Measurements from ENCODE around the gene UBQLN3. TPM values are rescaled to one million over a fixed set of nuclear protein-coding genes. Genes with fewer than 3 reads are reported as not detected.

The UBQLN3 gene
- total RNA-seq, 4 donors from 2014 or later: 0.15 to 0.62 (median 0.40) TPM; not detected in 1

DNA sequence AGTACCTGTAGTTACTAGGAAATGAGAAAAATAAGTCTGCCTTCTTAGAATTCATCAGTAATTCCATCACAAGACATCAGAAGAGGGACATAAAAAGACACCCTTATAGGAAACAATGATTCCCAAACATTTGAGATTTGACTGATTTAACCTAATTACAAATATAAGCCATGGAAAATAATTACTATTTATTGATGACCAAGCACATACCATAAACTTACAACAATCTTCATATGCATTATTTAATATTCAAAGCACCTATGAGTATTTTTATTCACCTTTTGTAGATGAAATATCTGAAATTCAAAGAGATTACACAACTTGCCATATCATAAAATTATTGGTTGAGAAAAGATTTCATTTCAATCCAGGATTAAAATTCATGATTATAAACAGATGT is 35.8 kb downstream of the UBQLN3 start:
- no peak for ATAC-seq
- no peaks in the 10 kb centered on the region for H3K36me3 ChIP-seq
- no peak for TF ChIP-seq POLR2AphosphoS5 (IDR thresholded peaks at IDR 0.05)
- TF ChIP-seq POLR2A (IDR thresholded peaks at IDR 0.05): no peak
- no peak for TF ChIP-seq EP300 (IDR thresholded peaks at IDR 0.05)
- TF ChIP-seq, protein P1, sequence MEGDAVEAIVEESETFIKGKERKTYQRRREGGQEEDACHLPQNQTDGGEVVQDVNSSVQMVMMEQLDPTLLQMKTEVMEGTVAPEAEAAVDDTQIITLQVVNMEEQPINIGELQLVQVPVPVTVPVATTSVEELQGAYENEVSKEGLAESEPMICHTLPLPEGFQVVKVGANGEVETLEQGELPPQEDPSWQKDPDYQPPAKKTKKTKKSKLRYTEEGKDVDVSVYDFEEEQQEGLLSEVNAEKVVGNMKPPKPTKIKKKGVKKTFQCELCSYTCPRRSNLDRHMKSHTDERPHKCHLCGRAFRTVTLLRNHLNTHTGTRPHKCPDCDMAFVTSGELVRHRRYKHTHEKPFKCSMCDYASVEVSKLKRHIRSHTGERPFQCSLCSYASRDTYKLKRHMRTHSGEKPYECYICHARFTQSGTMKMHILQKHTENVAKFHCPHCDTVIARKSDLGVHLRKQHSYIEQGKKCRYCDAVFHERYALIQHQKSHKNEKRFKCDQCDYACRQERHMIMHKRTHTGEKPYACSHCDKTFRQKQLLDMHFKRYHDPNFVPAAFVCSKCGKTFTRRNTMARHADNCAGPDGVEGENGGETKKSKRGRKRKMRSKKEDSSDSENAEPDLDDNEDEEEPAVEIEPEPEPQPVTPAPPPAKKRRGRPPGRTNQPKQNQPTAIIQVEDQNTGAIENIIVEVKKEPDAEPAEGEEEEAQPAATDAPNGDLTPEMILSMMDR (IDR thresholded peaks at IDR 0.05): no peak
- no peaks in the 10 kb centered on the region for H3K4me1 ChIP-seq
- H3K27me3 ChIP-seq: no peaks in the 10 kb centered on the region
- H3K27ac ChIP-seq: no peak overlapping the region
- no peaks in the 10 kb centered on the region for H3K9me3 ChIP-seq
- no peak overlapping the region for H3K4me3 ChIP-seq

DNA sequence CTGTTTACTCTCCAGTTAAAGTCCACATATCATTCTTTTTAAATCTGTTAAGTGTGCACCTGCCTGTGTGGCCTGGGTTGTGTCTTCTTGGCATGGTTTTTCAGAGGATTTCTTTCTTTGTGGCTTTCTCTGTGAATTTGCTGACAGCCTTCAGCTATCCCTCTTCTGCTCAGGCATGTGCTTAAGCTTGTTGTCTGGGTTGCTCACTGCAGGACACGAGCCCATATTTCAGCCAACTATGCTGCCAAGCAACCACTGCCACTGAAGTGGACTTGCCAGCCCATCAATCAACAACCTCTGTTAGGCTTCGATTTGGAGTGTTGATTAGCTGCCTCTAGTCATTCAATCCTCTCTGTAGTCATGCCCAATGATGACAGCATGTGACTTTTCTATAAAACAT is 42.2 kb downstream of the UBQLN3 start:
- H3K27ac ChIP-seq: no peak overlapping the region
- H3K27me3 ChIP-seq: no peaks in the 10 kb centered on the region
- 30 to 57% methylated on average over 1 to 2 of the region's 2 CpGs for WGBS, 2 donors (ENCODE audit: low coverage in 1 of 2)
- H3K4me3 ChIP-seq: no peak overlapping the region
- no peak for TF ChIP-seq EP300 (IDR thresholded peaks at IDR 0.05)
- TF ChIP-seq, protein P1 (IDR thresholded peaks at IDR 0.05): no peak
- no peak for TF ChIP-seq POLR2AphosphoS5 (IDR thresholded peaks at IDR 0.05)
- TF ChIP-seq POLR2A (IDR thresholded peaks at IDR 0.05): no peak
- H3K9me3 ChIP-seq: no peaks in the 10 kb centered on the region
- no peak for ATAC-seq
- no peaks in the 10 kb centered on the region for H3K36me3 ChIP-seq
- H3K4me1 ChIP-seq: no peaks in the 10 kb centered on the region

DNA sequence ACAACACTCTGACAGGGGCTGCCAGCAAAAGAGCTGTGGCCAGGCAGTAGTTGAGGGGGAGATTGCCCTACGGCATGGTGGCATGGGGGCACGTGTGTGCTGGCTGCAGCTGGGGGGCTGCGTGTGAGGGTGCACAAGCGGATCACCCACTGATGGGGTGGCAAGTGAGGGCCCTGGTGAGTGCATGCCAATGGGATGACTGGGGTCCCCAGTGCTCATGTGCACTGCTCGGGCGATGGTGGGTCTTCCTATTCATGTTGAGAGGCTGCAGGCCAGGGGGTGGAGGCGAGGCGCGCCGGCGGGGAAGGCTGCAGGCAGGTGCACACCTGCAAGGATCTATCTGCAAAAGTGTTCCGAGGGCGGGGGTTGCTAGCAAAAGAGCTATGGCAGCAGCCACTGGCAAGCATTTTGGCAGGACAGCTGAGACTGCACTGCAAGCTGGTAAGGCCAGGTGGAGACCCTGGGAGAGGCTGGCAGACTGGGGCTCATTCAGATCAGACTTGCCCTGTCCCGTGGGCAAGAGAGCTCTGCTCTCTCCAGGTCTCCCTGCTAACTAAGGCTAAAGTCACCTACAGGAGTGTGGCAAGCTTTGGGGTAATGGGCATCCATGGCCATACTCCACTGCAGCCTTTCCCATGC is 48.7 kb downstream of the UBQLN3 start:
- H3K4me3 ChIP-seq: no peak overlapping the region
- no peak overlapping the region for H3K27ac ChIP-seq
- no peak for ATAC-seq
- no peaks in the 10 kb centered on the region for H3K9me3 ChIP-seq
- 88 to 92% methylated on average over 2 to 7 of the region's 14 CpGs for WGBS, 2 donors (ENCODE audit: low coverage in 1 of 2)
- H3K4me1 ChIP-seq: no peaks in the 10 kb centered on the region
- no peaks in the 10 kb centered on the region for H3K36me3 ChIP-seq
- no peaks in the 10 kb centered on the region for H3K27me3 ChIP-seq
- TF ChIP-seq EP300 (IDR thresholded peaks at IDR 0.05) (no peak), POLR2AphosphoS5 (IDR thresholded peaks at IDR 0.05) (no peak), POLR2A (IDR thresholded peaks at IDR 0.05) (no peak)
- TF ChIP-seq, protein P1 (IDR thresholded peaks at IDR 0.05): no peak

Other genes starting within 250 kb of the UBQLN3 start
- under 1 TPM in 1 of 4 donors, not detected in 3; 0.67 TPM for gene HBE1, start 240.0 kb downstream of the UBQLN3 start, total RNA-seq
- gene OR51B4, start 208.0 kb downstream of the UBQLN3 start, total RNA-seq: not detected
- under 1 TPM in 1 of 4 donors, not detected in 3; 0.67 TPM for gene OR51B2, start 185.7 kb downstream of the UBQLN3 start, total RNA-seq
- gene OR51B5, start 166.4 kb downstream of the UBQLN3 start, total RNA-seq: not detected
- not detected for gene OR51B6, start 158.4 kb downstream of the UBQLN3 start, total RNA-seq
- gene OR51M1, start 126.1 kb downstream of the UBQLN3 start, total RNA-seq: not detected
- gene OR51Q1, start 87.8 kb downstream of the UBQLN3 start, total RNA-seq: not detected
- gene OR51I1, start 68.4 kb downstream of the UBQLN3 start, total RNA-seq: not detected
- not detected for gene OR51I2, start 60.6 kb downstream of the UBQLN3 start, total RNA-seq
- not detected for gene OR52D1, start 21.3 kb downstream of the UBQLN3 start, total RNA-seq
- under 1 TPM in 3 of 4 donors, not detected in 1; 0.27 to 0.62 (median 0.31) TPM for gene UBQLNL, start 6.7 kb upstream of the UBQLN3 start, total RNA-seq
- gene OR52H1, start 38.6 kb upstream of the UBQLN3 start, total RNA-seq: under 1 TPM in 1 of 4 donors, not detected in 3; 0.54 TPM
- gene OR52B6, start 70.9 kb upstream of the UBQLN3 start, total RNA-seq: not detected
- 1 to 10 TPM; 1.6 to 5.6 (median 2.1) TPM for gene TRIM6, start 86.7 kb upstream of the UBQLN3 start, total RNA-seq
- 1 to 10 TPM; 3.8 to 9.2 (median 4.5) TPM for gene TRIM34, start 115.0 kb upstream of the UBQLN3 start, total RNA-seq
- 10 to 100 TPM in 3 of 4 donors, 1 to 10 TPM in 1; 8.9 to 21.4 (median 14.9) TPM for gene TRIM5, start 175.1 kb upstream of the UBQLN3 start, total RNA-seq
- 10 to 100 TPM; 31.6 to 50.4 (median 32.1) TPM for gene TRIM22, start 179.8 kb upstream of the UBQLN3 start, total RNA-seq
- gene OR56B1, start 226.5 kb upstream of the UBQLN3 start, total RNA-seq: under 1 TPM in 2 of 4 donors, not detected in 2; 0.13 to 0.19 TPM
- under 1 TPM in 1 of 4 donors, not detected in 3; 0.40 TPM for gene OR52N4, start 244.3 kb upstream of the UBQLN3 start, total RNA-seq